NOMO-1 treated with dmso at 0.1 percent for 144 hours (cell line): Measurements from ENCODE around the gene ARHGAP19.
"Not testable (repeated sequence)": the region's sequence is repeated elsewhere in the genome, so short reads cannot be mapped to it uniquely, and the experiment has no call there.

Experiments used
- DNase-seq: peaks from one replicate; lab custom pipeline; 2025; ENCODE audit not compliant: unreplicated experiment; lab: John Stamatoyannopoulos, UW

ARHGAP19 gene

DNA sequence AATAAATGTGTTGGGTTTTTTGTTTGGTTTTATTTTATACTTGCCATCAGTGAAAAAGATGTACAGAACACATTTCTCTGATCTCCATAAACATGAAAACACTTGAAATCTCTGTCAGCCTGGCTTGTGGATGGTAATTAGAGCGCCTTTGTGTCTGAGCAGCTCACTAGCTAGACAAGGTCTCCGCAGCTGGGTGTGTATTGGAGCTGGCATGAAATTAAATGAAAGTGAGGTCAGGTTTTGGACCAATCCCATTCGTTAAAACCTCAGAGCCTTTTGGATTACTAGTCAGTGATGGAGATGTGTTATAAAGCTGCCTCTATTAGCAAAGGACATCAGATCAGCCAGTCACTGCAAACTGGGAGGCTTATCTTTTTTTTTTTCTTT is 29.4 kb upstream of the ARHGAP19 start:
- DNase-seq: no peak

DNA sequence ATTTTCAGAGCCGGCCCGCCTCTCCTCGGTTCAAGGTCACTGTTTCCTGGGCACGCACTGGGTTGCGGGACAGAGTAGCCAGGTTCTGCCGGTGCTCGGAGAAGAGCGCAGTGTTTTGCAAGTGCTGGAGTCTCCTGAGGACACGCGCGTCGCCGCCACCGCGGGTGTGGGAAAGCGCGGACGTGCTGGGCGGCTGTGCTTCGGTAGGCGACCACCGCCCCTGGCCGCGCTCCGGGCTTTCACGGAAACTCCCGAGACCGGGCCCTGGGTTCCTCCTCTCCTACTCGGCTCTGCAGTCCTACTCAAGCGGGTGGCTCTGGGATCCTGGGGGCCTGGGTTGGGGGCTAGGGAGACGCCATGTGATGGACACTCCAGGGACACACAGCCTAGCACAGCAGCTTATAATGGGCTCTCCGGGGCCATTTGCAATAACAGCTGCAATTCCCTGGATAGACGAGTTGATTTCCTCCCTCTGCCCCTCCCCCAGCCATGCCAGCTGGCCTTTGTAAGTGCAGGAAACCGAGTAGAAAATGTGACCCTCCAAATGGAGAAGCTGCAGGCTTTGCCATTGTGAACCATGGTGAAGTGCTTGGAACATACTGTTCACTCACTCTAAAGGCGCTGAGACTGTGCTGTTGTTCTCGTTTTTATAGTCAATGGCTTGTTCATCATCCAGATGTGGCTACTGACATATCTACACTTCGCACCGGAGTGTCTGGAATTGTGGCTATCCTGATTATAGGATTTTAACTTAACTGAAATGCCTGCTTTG is 28.8 kb upstream of the ARHGAP19 start:
- DNase-seq: peak; percentile 27

GRCh38 chr10:97320480-97321031 is 28.1 kb upstream of the ARHGAP19 start:
- DNase-seq: no peak

DNA sequence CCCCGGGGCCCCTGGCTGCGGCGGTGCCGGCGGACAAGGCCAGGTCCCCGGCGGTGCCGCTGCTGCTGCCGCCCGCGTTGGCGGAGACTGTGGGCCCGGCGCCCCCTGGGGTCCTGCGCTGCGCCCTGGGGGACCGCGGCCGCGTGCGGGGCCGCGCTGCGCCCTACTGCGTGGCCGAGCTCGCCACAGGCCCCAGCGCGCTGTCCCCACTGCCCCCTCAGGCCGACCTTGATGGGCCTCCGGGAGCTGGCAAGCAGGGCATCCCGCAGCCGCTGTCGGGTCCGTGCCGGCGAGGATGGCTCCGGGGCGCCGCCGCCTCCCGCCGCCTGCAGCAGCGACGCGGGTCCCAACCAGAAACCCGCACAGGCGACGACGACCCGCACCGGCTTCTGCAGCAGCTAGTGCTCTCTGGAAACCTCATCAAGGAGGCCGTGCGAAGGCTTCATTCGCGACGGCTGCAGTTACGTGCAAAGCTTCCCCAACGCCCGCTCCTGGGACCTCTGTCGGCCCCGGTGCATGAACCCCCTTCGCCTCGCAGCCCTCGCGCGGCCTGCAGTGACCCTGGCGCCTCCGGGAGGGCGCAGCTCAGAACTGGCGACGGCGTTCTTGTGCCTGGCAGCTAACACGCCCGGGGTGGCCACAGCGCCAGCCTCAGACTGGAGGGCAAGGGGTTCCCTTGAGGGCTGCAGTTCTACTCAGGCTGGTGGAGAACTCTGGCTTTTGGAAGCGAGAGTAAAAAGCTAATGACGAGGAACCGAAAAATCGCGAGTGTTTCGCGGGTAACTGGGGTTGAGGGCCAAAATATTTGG is 27.4 kb upstream of the ARHGAP19 start:
- DNase-seq: peak; percentile 56

DNA sequence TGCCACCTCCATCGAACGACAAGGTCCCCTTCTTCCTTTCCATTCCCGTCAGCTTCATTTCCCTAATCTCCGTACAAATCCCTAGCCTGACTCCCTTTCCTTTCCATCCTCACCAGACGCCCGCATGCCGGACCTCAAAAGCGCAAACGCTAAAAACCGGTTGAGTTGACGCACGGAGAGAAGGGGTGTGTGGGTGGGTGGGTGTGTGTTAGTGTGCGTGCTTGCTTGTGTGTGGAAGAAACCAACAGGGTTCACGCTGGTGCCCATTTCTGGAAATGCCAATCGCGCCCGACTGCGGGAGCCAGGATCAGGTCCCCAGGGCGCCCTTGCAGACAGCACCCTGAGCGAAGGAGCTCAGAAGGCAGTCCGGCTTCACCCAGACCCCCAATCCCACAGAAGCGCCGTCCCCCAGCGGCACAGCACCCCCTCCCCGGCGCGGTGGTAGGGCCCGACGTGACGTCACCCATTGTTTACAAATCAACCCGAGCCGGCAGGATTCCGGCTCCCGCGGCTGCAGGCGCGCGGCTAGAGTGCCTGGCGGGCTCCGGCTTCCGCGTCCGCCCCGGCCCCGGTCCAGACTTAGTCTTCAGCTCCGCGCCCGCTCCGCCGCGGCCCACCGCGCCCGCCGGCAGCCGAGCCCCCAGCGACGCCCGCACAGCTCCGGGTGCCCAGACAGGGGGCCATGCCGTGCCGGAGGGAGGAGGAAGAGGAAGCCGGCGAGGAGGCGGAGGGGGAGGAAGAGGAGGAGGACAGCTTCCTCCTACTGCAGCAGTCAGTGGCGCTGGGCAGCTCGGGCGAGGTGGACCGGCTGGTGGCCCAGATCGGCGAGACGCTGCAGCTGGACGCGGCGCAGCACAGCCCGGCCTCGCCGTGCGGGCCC is 26.6 kb upstream of the ARHGAP19 start, which contains the start of gene FRAT1:
TSS of gene FRAT1 (plus strand) at position 500 of the 880 bp plus-strand sequence. CDS start at position 683, 183 bp downstream.
- DNase-seq: peak; percentile 72

DNA sequence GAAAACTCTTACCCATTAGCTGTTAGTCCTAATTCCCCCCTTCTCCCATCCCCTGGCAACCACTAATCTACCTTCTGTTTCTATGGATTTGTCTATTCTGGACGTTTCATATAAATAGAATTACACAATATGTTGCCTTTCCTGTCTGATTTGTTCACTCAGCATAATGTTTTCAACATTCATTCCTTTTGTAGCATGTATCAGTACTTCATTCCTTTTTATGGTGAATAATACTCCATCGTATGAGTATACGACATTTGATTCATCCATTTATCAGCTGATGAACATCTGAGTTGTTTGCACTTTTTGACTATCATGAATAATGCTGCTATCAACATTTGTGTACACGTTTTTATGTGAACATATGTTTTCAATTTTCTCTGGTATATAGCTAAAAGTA is 22.2 kb upstream of the ARHGAP19 start:
- no peak for DNase-seq

- DNase-seq: no peak
These were observed 20.5 kb upstream of the ARHGAP19 start for GRCh38 chr10:97312897-97313296.

DNA sequence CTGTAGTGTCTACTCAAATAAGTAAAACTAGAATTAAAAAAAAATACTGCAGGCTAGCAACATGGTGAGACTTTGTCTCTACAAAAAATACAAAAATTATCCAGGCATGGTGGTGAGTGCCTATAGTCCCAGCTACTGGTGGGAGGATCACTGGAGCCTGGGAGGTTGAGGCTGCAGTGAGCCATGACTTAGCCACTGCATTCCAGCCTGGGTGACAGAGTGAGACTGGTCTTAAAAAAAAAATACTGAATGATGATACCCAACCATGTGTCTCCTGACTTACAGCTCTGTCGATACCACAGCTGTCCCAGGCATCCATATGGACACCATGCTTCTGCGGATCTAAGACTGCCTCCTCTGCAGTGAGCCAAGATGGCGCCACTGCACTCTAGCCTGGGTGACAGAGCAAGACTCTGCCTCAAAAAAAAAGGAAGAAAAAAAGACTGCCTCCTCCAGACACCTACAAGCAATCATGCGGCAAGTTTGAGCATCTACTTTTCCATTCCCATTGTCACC is 18.7 kb upstream of the ARHGAP19 start:
- DNase-seq: no peak

- DNase-seq: no peak
These were observed 15.7 kb upstream of the ARHGAP19 start for GRCh38 chr10:97307866-97308780.

DNA sequence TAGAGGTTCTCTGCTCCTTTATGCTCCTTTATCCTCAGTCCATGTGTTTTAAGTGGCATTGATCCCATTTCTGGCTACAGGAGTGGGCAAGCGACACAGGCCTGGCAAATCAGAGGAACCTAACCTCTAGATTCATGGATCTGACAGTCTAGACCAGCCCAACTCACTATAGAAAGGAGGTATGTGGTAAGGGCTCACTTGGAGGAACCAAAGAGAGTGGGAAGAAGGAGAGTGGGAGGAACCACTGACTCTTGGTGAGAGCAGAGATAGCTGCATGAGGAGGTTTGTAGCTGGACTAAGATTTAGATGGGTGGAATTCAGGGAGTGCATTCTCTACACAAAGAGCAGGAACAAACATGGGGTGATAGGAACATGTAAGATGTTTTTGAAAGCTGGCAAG is 15.0 kb upstream of the ARHGAP19 start:
- no peak for DNase-seq

DNA sequence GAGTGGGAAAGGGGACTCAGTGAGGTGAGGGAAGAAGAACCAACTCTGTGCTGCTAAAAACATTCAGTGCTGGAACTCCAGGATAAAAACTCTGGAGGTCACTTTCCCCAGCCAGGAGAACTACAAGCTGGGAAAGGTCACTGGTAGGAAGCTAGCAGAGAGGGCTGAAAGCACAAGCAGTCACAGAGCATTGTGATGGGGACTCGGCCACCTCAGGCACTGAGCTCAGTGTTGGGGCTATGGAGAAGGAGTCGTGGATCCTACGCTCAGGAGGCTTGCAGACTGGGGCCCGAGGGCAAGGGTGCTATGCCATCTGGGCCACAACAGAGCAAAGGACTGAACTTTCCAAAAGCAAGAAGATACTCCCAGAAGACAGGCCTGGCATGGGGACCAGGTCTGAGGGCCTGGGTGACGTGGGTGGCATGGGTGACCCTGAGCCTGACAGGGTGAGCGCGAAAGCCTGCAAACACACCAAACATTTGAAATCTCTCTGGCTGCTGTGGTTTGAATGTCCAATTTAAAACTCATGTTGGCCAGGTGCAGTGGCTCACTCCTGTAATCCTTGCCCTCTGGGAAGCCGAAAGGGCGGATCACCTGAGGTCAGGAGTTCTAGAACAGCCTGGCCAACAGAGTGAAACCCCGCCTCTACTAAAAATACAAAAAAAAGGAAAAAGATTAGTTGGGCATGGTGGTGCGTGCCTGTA is 9.8 kb upstream of the ARHGAP19 start:
- DNase-seq: no peak

- DNase-seq: no peak
These were observed 8.5 kb upstream of the ARHGAP19 start for GRCh38 chr10:97300980-97301379.

DNA sequence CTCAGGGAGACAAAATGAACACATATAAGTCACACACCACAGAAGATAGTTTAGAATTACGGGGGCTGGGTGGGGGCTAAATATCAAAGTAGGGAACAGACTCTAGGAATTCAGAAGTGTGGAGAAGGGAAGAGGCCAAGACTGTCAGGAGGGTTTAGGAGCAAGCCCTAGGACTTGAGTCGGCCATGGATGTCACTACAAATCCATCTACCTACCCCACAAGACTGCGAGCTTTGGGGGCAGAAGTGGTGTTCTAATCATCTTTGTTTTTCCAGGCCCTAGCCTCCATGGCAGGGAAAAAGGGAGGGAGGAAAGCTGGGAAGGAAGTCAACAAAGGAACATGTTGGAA is 5.8 kb upstream of the ARHGAP19 start:
- no peak for DNase-seq

GRCh38 chr10:97297556-97298222 is 5.3 kb upstream of the ARHGAP19 start:
- DNase-seq: no peak

- no peak for DNase-seq
These were observed 393 bp upstream of the ARHGAP19 start for GRCh38 chr10:97292862-97293198.

DNA sequence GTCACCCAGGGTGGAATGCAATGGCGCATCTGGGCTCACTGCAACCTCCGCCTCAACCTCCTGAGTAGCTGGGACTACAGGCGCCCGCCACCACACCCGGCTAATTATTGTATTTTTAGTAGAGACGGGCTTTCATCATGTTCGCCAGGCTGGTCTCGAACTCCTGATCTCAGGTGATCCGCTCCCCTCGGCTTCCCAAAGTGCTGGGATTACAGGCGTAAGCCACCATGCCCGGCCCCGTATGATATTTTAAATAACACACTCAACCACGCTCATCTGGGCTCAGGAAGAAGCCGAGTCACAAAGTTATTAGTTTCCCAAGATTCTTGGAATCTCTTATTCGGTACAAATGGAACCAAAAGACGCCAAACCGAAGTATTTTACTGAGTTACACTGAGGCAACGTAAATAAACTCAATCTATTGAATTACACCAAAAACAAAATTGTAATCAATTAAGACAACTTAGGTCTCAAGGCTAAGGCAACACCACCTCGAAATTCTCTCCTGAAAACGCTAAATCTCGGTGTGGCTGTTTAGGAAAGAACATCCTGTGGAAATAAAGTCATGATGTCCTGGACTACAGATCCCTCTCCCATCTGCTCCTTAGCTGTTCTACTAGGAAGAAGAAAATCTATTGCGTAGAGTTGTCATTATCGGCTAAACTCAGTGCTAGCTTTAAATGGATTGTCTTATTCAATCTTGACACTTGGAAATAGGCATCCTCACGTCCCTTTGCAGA is 910 bp downstream of the ARHGAP19 start:
- DNase-seq: no peak

GRCh38 chr10:97290576-97291356 is 1.7 kb downstream of the ARHGAP19 start:
- not testable (repeated sequence) for DNase-seq
